Ecto neural progenitor cell (in vitro differentiated cells): ENCODE data around the gene ULBP1.
A peak's percentile ranks its signal among the peaks of the same experiment; 100 is the strongest.
"Not testable (repeated sequence)": the region's sequence is repeated elsewhere in the genome, so short reads cannot be mapped to it uniquely, and the experiment has no call there.

Source experiments
- DNase-seq: peaks from one replicate; pipeline ENCODE4 v3.0.0-alpha.2; 2018; ENCODE audit warnings: low spot score

Gene ULBP1

DNA sequence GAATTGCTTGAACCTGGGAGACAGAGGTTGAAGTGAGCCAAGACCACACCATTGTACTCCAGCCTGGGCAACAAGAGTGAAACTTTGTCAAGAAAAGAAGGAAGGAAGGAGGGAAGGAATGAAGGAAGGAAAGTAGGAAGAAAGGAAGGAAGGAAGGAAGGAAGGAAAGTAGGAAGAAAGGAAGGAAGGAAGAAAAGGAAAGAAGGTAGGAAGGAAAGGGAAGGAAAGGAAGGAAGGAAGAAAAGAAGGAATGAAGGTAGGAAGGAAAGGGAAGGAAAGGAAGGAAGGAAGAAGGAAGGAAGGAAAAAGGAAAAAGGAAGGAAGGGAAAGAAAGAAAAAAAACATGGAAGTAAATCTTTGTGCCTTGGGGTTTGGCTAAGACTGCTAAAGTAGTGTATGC, 11.7 kb downstream of the ULBP1 start:
- no peak for DNase-seq

DNA sequence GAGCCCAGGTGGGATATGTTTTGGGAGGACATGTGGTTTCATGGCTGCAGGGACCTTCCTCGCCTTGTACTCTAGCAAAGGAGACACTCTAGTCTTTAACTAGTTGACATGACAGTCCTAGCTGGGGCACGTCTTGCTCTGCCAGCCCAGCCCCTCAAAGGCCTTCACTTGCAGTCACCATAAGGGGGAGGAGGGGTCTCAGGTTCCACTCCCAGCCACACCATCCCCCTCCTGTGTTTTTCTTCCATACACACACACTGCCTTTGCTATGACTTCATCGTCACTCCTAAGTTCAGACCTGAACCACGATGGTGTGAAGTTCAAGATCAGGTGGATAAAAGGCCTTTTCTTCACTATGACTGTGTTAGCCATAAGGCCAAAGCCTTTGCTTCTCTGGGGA, 13.5 kb downstream of the ULBP1 start:
- DNase-seq = no peak

DNA sequence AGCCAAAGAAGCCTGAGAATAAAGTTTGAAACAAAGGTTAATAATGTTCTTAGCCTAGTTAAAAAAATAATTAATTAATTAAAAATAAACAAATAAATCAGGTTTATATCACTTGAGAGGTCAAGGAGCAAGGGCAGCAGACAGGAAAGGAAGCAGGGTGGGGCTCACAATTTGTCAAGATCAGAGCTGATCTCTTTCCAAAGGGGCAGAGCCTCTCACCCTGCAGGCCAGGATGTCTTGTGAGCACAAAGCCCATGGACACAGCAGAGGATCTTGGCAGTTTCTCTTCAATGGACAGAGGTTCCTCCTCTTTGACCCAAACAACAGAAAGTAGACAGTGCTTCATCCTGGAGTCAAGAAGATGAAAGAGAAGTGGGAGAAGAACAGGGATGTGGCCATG, 14.9 kb downstream of the ULBP1 start:
- DNase-seq = no peak

DNA sequence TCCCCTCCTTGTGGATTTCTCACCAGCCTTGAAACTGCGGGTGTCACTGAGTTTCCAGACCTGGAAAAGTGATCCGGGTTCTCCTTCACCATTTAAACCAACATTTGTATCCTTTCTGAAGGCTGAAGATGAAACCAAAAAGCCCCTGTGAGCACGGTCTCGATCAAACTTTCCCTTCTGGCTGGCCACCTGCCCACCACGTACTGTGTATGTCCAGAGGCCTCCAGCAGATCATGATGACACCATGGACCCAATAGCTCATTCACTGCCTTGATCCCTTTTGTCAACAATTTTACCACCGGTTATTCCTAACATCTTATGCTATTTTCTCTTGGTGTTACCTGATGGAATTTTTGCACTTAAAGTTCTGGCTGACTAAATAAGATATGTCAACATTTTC, 15.6 kb downstream of the ULBP1 start:
- DNase-seq = no peak

DNA sequence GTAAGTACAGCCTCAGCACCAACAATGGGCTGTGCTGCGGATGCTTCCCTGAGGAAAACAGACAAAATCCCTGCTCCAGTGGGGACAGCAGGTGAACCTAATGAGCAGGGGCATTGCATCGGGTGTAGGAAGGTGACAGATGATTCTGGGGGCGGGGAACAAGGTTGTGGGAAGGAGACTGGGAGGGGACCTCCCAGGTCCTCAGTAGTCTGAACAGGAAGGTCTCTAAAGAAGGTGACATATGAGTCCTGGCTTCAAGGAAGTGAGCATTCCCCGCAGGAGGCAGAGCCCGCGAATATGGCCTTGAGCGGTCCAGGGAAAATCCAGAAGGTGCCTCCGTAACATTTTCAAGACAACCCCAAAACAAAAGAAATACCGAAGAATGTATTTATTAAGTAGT, 19.4 kb downstream of the ULBP1 start:
- DNase-seq = no peak

DNA sequence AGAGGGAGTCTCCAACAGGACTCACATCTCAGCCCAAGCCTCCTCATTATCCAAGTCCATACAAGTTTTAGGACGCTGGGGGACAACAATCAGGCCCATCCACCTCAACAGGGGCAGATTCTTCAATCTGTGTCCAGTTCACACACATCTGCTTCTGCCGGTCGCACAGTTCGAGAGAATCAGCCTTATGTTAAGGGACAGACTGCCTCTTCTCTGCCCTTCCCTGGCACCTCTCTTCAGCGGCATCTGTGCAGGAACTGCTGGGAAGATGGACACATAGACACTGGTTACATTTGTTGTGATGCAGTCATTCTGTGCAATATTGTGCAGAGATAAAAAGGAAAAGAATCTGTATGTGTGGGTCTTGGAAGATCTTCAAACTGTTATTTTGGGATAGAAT, 21.0 kb downstream of the ULBP1 start:
- DNase-seq = no peak

DNA sequence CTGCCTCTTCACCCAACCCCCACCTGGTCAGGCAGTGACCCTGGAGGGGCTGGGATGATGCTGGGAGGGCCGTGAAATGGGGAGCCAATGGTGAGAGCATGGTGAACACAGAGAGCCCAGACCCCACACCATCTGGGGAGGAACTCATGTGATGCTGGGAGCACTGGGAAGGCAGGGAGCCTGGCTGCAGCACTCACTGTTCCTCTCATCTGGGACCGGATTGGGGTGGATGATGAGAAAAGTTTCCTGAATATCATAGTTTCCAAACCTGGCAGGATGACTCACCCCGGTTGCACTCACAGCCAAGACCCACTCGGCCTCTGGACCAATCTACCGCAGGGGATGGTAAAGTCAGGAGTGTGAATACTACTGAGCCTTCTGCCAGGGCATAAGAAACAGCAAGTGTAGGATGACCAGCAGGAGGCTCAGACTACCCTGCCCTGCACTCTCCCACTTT, 21.8 kb downstream of the ULBP1 start:
- no peak for DNase-seq

DNA sequence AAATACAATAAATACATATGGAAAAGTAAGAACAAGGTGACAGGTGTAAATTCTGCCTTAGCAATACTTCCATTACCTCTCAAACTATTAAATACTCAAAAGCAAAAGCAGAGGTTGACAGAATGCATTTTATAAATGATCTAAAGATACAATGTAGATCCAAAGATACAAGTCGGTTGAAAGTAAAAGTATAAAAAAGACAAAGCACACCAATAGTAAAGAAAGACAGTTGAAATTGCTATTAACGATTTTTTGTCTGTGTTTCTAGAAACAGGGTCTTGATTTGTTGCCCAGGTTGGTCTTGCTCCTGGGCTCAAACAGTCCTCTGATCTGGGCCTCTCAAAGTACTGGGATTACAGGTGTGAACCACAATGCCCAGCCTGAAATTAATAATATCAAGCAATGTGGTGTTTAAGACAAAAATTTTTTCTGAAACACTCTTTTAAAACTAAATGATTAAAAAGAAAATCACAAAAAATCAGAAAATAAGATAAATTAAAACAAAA, 23.9 kb downstream of the ULBP1 start:
- DNase-seq = no peak

DNA sequence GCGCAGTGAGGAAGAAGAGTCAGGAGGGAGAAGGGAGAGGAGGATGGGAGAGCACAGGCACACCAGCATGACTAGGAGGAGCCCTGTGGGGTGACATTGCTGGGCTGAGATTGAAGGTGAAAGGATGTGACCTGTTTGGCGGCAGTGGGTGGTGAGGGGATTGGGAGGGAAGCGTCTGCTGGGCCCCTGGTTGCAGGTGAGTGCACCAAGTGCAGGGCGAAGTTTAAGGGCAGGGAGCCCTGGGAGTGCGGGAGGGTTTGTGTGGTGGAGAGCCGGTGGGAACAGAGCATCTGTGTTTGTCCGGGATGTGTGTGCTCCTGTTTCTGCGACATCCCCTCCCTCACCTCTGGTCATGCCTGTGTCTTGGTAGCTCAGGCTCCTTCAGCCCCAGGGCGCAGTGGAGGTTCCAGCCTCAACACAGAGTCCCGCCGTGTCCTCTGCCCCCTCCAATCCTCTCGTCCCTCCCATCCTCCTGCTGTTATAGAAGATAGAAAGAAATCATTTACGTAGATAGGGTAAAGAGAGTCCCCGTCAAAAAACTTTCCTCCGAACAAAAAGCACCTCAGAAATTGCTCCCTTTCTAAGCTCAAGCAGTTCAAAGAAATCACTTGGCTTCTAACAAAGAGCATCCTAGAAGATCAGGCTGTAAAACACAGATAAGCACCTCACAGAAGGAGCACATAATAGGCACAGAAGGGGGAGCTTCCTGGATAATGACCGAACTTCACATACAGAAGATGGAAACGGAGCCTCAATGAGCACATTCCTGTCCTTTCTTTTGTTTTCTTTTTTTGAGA, 25.0 kb downstream of the ULBP1 start:
- DNase-seq = no peak

DNA sequence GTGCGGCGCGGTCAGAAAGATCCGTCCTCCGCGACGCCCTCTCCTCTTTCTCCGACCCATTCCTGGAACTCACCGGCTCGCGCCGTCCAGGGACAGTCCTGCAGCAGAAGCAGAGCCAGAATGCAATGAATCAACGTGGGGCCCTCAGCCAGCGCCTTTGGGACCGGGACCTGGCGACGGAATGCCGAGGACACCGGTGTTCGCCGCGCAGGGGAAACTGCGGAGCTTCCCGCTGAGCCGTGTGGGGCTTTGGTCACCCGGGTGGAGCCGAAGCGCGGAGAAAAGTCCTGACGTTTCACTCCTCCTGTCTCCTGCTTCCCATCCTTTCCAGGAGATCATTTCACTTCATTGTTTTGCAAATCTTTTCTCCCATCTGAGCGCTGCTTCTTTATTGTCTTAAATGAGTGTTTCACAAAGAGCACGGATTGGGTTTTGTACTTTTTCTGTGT, 26.5 kb downstream of the ULBP1 start:
- no peak for DNase-seq

DNA sequence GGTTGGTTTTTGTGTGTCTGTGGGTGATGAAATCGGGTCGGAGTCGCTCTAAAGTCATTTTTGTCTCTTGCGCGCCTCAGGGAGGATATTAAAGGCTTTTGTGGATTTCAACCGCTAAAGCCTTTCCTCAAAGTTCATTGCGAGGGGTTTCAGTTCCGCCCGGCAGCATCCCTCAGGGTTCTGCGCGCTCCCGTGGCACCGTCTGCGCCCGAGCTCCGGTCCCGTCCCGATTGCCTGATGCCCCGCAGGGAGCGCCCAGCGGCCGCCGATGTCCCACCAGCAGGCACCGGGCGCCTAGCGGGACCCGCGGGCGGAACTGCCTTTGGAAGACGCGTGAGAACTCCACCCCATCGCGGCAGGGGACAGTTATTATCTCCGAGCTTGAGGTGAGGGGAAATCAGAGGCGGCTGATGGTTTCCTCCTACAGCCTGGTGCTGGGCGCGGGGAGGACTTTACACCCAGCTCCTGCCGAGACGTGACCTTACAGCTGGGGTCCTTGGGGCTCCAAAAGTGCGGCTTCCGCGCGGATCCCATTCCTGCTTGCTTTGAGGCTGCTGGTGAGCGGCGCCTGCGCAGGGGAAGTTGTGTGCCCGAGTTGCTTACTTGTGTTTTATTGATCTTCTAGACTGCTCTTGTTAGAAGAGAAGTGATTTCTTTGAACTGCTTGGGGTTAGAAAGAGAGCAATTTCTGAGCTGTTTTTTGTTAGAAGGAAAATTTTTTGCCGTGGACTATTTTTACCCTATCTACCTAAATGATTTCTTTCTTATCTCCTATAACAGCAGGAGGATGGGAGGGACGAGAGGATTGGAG, 27.1 kb downstream of the ULBP1 start:
- peak; percentile 58 for DNase-seq

DNA sequence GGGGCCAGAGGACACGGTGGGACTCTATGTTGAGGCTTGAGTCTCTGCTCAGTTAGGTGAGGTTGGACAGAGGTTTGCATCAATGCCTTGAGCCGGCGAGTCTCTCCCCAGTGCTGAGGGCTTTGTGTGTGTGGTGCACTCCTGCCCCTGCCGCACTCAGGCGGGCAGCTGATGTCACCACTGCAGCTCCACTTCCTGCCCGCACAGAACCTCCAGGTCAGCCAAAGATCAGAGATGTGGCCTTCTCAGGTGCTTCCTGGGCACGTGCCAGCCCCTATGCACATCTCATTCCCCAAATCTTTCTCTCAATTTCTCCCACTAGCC, 27.7 kb downstream of the ULBP1 start:
- not testable (repeated sequence) for DNase-seq

DNA sequence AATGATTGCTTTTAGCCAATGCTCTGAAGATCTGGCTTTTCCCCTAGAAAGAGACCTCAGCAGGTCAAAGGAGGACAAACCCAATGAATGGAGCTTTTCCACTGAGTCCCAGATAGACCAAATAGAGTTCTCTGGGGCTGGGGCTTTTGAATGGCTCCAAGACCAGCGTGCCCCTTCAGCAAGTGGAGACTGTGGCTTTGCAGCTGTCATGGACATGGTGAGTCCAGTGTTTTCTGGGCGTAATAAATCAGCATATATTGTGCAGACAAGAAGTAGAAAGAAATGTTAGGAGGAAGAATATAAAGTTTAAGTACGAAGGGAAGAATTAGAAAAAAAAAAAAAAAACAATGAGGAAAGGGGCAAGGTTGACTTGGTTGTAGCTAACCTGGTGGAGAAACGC, 28.1 kb downstream of the ULBP1 start:
- DNase-seq = no peak

DNA sequence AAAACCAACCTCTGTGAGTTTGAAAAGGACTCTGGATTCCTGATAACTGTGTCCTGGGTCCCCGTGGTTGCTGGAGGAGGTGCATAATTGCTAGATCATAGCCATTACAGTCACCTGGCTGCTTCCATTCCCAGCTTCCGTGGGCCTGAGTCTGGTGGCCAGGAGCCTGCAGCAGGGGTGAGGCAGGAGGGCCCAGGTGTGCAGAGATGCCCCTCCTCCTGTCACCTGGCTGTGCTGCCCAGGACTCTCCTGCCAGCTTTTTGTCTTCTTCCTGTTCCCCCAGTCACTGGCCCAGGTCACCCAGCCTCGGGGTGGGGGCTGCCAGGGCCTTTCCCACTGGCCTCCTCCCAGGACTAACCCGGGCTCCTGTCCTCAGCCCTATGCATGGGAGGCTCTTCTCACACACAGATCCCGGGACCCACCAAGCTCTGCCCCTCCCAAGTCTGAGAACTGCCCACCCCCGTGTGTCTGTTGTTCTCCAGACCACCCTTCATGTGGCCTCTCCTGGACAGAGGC, 31.6 kb downstream of the ULBP1 start:
- no peak for DNase-seq

DNA sequence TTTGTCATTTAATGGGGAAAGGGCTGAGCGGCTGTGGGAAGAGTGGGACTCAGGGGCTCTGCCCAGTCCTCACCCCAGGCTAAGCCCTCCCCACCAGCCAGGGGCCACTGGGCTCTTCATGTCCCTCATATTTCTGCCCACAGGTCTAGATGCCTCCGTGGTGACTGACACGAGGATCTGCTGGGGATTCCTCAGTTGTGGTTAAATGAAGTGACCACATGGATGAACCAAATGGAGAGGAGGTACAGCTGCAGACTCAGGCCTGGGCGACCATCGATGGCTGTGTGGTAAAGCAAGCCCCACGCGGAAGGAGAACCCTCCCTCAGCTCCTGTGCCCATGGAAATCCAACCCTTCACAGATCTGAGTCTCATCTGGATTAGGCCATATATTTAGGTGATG, 32.2 kb downstream of the ULBP1 start:
- no peak for DNase-seq

DNA sequence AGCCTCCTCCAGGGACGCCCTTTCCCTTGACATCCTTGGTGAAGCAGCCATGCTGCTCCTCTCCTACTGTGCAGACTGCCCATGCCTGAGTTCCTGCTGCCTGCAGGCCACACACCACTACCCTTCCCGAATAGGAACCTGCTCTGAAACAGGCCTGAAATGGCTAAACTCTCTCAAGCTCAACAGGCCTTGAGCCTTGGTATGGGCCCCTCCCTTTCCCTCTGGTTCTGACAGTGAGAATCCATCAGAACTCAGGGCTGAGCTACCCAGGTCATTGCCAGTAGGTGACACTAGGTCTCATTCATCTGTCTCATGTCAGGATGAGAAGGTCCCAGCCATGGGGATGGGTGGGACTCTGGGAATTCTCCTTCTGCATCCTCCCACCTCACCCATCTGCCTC, 35.9 kb downstream of the ULBP1 start:
- no peak for DNase-seq

DNA sequence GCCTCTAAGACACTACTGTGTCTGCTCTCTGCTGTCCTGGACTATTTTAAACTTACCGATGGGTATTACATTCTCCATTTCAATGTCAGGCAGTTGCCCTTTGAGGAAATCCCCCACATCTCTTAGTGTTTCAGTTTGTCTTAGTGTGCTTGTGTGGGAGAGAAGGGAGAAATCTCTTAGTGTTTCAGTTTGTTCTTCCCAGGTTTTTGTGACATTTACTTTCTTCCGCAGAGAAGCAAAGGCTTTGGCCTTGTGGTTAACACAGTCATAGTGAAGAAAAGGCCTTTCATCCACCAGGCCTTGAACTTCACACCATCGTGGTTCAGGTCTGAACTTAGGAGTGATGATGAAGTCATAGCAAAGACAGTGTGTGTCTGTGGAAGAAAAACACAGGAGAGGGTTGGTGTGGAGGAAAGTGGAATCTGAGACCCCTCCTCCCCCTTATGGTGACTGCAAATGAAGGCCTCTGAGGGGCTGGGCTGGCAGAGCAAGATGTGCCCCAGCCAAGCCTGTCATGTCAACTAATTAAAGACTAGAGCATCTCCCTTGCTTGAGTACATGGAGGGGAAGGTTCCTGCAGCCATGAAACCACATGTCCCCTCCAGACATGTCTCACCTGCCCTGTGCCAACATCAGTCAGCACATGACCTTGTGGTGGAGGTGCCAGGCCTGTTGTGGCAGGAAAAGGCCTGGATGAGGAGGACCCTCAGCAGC, 37.7 kb downstream of the ULBP1 start:
- no peak for DNase-seq

DNA sequence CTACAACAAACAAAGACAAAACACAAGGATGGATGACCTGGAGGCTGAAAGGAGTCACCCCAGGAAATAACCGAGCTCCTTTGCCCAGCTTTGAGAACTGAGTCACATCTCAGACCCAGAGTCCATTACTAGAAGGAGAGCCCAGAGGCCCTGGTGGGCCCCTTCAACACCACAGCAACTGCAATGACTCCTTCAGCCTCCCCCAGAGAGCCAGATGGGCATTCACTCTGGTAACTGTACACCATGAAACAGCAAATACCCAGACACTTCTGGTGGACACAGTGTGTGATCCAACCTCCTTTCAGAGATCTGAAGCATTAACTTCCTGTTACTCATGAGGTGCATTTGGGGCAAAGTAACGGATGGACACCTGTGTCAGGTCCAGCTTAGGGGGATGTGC, 39.0 kb downstream of the ULBP1 start:
- DNase-seq = no peak

DNA sequence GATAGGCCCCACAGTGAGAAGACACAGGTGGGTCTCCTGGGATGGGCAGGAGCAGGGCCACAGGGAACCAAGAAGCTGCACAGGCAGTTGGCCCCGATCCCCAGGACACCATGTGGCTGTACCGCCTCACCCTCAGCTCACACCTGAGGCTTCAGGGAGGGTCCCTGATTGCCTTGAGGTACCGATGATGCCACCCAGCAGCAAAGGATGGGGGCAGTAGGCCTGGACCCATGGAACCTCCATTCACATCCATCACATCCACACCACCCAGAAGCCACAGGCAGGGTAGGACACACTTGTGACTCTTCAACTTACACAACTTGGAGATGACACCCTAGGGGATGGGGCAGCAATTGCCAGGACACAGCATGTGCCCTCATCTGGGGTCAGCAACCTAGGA, 39.9 kb downstream of the ULBP1 start:
- not testable (repeated sequence) for DNase-seq

DNA sequence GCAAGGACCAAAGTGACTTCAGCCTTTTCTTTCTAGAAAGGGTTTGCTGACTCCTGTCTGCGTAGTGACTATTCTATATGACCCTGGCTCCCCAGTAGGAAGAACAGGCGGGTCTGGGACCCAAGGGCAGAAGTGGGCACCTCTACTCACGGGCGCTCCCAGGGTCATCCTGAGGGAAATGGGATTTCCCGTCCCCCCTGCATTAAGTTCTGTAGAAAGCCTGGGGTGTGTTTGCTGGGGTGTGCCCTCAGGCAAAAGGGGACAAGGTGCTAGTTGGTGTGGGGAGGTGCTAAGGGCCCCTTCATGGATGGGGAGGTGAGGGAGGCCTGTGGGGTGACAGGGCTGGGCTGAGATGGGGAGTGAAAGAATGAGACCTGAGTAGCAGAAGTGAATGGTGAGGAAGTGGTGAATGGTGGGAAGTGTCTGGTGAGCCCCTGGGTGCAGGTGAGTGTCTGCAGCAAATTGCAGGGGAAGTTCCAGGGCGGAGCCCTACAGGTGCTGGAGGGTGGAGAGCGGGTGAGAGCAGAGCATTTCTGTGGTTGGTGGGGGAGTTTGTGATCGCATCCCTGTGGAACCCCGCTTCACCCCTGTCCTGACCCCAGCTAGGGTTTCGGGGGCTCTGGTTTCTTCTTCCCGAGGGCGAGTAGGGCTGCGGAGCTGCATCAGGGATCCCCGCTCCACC, 40.5 kb downstream of the ULBP1 start:
- no peak for DNase-seq

DNA sequence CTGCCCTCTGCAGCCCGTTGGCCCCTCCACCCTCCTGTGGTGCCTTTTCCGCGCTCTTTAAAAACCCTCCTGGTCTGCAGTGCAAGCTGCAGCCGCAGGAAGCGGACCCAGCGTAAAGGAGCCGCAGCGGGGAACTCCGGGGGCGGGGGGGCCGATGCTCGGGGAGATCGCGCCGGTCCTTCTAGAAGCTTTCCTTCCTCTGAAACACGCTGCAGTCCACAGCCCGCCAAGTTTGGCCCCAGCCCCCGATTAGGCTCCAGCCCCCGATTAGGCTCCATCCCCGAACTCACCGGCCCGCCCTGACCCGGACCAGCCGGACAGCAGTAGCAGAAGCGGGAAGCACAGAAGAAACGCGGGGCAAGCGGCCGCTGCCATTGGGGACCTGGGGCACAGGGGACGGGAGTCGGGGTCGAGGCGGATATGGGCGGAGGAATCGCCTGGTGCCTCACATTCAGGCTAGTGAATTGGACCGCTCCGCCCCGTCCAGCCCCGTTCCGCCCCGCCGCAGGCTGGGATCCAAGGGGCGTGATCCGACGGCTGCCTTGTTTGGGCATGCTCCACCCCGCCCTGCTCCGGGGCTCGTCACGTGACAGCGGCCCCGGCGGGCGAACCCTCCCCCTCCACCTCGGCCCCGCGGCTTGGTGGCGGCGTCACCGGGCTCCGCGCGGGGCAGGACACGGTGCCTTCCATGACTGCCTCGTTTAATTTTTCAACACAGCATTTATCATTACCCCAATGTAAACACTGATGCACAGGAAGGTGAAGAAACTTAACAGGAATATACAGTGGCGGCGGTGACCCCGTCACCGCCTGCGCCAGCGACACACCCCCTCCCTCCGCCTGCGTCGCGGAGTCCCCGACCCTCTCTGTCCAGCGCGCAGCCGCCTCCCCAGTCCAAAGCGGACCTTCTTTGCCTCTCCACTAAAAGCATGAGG, 41.3 kb downstream of the ULBP1 start:
- DNase-seq = peak; percentile 97
